ENCODE data around the gene SRGAP2C.
"Not testable (repeated sequence)": the region's sequence is repeated elsewhere in the genome, so short reads cannot be mapped to it uniquely, and the experiment has no call there.

SRGAP2C gene

GRCh38 chr1:121386319-121386948, 201.7 kb downstream of the SRGAP2C start:
- not testable (repeated sequence) for DNase-seq

- not testable (repeated sequence) for DNase-seq
Measured at GRCh38 chr1:121389895-121390560, 205.3 kb downstream of the SRGAP2C start.

- not testable (repeated sequence) for DNase-seq
Measured at GRCh38 chr1:121392130-121392529, 207.4 kb downstream of the SRGAP2C start.

- not testable (repeated sequence) for DNase-seq
Measured at GRCh38 chr1:121395718-121396201, 211.0 kb downstream of the SRGAP2C start.

- DNase-seq = peak; percentile 5 to 11
Measured at GRCh38 chr1:121396335-121397081, 211.7 kb downstream of the SRGAP2C start.

- not testable (repeated sequence) for DNase-seq
Measured at GRCh38 chr1:121397101-121397500, 212.3 kb downstream of the SRGAP2C start.

- not testable (repeated sequence) for DNase-seq
Measured at GRCh38 chr1:121399193-121399592, 214.4 kb downstream of the SRGAP2C start.

- DNase-seq = not testable (repeated sequence)
Measured at GRCh38 chr1:121400108-121400507, 215.3 kb downstream of the SRGAP2C start.

- DNase-seq = not testable (repeated sequence)
Measured at GRCh38 chr1:121400541-121401310, 216.0 kb downstream of the SRGAP2C start.

GRCh38 chr1:121401375-121401955, 216.7 kb downstream of the SRGAP2C start:
- not testable (repeated sequence) for DNase-seq

- not testable (repeated sequence) for DNase-seq
Measured at GRCh38 chr1:121403254-121403653, 218.5 kb downstream of the SRGAP2C start.

- no peak for DNase-seq
Measured at GRCh38 chr1:121408354-121408753, 223.6 kb downstream of the SRGAP2C start.

GRCh38 chr1:121413821-121414220, 229.0 kb downstream of the SRGAP2C start:
- DNase-seq = no peak

GRCh38 chr1:121414905-121415304, 230.1 kb downstream of the SRGAP2C start:
- DNase-seq = no peak

GRCh38 chr1:121417325-121417923, 232.6 kb downstream of the SRGAP2C start:
- DNase-seq = no peak

- no peak for DNase-seq
Measured at GRCh38 chr1:121418369-121419049, 233.7 kb downstream of the SRGAP2C start.

GRCh38 chr1:121419050-121419615, 234.4 kb downstream of the SRGAP2C start:
- not testable (repeated sequence) for DNase-seq

- DNase-seq = not testable (repeated sequence)
Measured at GRCh38 chr1:121421490-121421889, 236.7 kb downstream of the SRGAP2C start.

- DNase-seq = not testable (repeated sequence)
Measured at GRCh38 chr1:121423956-121424355, 239.2 kb downstream of the SRGAP2C start.

- DNase-seq = not testable (repeated sequence)
Measured at GRCh38 chr1:121433517-121433916, 248.7 kb downstream of the SRGAP2C start.

- not testable (repeated sequence) for DNase-seq
Measured at GRCh38 chr1:121438862-121439261, 254.1 kb downstream of the SRGAP2C start.
